Fibroblast of villous mesenchyme (primary cell): ENCODE data around the gene NBEA. TPM values are rescaled to one million over a fixed set of nuclear protein-coding genes. Genes with fewer than 3 reads are reported as not detected.

ENCODE experiments used
- DNase-seq: peaks from one replicate; pipeline ENCODE4 v3.0.0-alpha.2; 2010; ENCODE audit warnings: low read depth
- H3K4me3 ChIP-seq: 2 replicates; pipeline ENCODE4 v1.5.1; 2011; ENCODE audit warnings: low read depth, mild to moderate bottlenecking, low read length
- total RNA-seq: library from RNA; depleted of rRNA; stranded (reverse); fragments of >200 nt; gene quantifications from 2 replicates; pipeline ENCODE4 v1.2.3, GENCODE V29; 2012
- TF ChIP-seq, protein P1 (sequence below): IDR thresholded peaks from 2 replicates; pipeline ENCODE4 v1.5.1; 2012; ENCODE audit warnings: low read depth, mild to moderate bottlenecking, low read length; ENCODE audit not compliant: insufficient read depth

NBEA gene
- total RNA-seq, 1 donor = 9.5 TPM

DNA sequence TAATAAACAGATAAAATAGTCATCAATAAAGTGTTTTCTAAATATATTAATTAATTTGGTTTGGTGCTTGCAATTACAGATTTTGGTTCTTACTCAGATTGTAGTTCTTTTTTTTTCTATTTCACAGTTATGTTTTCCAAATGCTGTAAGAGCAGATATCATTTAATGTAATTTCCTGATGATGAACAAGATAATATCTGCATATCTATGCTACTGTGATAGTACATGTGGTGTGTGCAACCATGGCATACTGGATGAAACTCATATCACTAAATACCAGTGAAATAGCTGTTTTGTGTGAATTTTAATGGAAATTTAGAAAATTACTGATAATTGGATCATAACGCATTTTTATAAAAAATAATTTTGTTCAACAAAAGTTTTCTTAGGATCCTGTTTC lies 623.2 kb downstream of the NBEA start:
- DNase-seq = no peak
- TF ChIP-seq, protein P1, sequence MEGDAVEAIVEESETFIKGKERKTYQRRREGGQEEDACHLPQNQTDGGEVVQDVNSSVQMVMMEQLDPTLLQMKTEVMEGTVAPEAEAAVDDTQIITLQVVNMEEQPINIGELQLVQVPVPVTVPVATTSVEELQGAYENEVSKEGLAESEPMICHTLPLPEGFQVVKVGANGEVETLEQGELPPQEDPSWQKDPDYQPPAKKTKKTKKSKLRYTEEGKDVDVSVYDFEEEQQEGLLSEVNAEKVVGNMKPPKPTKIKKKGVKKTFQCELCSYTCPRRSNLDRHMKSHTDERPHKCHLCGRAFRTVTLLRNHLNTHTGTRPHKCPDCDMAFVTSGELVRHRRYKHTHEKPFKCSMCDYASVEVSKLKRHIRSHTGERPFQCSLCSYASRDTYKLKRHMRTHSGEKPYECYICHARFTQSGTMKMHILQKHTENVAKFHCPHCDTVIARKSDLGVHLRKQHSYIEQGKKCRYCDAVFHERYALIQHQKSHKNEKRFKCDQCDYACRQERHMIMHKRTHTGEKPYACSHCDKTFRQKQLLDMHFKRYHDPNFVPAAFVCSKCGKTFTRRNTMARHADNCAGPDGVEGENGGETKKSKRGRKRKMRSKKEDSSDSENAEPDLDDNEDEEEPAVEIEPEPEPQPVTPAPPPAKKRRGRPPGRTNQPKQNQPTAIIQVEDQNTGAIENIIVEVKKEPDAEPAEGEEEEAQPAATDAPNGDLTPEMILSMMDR = no peak
- no peak overlapping the region for H3K4me3 ChIP-seq

GRCh38 chr13:35566340-35566739 lies 624.3 kb downstream of the NBEA start:
- no peak overlapping the region for H3K4me3 ChIP-seq
- TF ChIP-seq, protein P1 = no peak
- no peak for DNase-seq

GRCh38 chr13:35567406-35567980 lies 625.4 kb downstream of the NBEA start:
- TF ChIP-seq, protein P1 = no peak
- H3K4me3 ChIP-seq = no peak overlapping the region
- DNase-seq = no peak

- TF ChIP-seq, protein P1 = no peak
- DNase-seq = no peak
- no peak overlapping the region for H3K4me3 ChIP-seq
Observed at GRCh38 chr13:35573639-35574038, 631.6 kb downstream of the NBEA start.

DNA sequence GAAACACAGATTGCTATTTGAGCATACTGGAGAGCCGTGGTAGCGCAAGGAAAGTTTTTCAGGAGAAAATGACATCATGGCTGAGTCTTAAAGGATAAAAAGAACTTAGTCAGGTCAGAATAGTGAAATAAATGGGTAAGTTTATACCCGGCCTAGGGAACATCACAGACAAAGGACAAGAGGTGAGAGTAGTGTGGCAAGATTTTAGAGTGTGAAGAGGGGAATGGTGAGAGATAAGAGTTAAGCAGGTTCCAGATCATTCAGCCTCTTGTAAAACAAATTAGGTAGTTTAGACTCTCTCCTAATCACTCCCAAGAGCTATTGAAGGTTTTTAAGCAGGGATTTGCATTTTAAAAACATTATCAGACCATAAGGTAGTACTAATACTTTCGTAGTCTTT lies 650.4 kb downstream of the NBEA start:
- no peak overlapping the region for H3K4me3 ChIP-seq
- TF ChIP-seq, protein P1 = no peak
- no peak for DNase-seq

GRCh38 chr13:35593651-35594050 lies 651.6 kb downstream of the NBEA start:
- TF ChIP-seq, protein P1 = no peak
- no peak for DNase-seq
- no peak overlapping the region for H3K4me3 ChIP-seq

DNA sequence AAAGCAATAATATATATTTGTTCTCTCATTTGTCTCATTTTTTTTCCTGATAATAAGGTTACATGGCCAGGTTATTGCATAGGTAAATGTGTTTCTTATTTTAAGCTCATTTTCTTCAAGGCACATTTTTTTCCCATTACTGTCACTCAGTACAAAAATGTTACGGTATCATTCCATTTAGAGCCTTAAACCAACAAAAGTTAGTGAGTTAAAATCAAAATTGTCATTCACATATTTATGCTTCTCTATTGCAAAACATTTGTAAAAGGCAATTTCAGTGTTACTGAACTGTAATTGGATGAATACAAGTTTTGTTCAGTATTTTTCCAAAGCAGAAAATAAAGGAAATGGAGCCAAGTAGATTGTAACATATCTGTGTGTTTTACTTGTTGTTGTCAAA lies 652.0 kb downstream of the NBEA start:
- no peak overlapping the region for H3K4me3 ChIP-seq
- TF ChIP-seq, protein P1 = no peak
- no peak for DNase-seq
